Liver (tissue), 3 donors: ENCODE measurements around the gene STRC.
"Not testable (repeated sequence)": the region's sequence is repeated elsewhere in the genome, so short reads cannot be mapped to it uniquely, and the experiment has no call there.

Source experiments
- CTCF ChIP-seq: fragments of 150-350 bp; IDR thresholded peaks from 2 replicates; pipeline ENCODE4 v1.5.1; 2017; ENCODE audit warnings: improper control_type of control experiment, low read depth, low read length; ENCODE audit not compliant: missing input control
- EGR1 ChIP-seq, 2 donors: IDR thresholded peaks; 2 replicates each; pipeline ENCODE4 v1.6.1; 2016 to 2018; ENCODE audit warnings: antibody characterized with exemption in 2 of 2, low read depth in 2 of 2
- HNF4G ChIP-seq: IDR thresholded peaks from 2 replicates; pipeline ENCODE4 v1.6.1; 2016; ENCODE audit warnings: antibody characterized with exemption
- JUND ChIP-seq, 2 donors: IDR thresholded peaks; 2 replicates each; pipeline ENCODE4 v1.6.1; 2016; ENCODE audit warnings: antibody characterized with exemption in 2 of 2
- RAD21 ChIP-seq, 2 donors: IDR thresholded peaks; 2 replicates each; pipeline ENCODE4 v1.6.1; 2016; ENCODE audit warnings: antibody characterized with exemption in 2 of 2, mild to moderate bottlenecking in 2 of 2
- REST ChIP-seq: IDR thresholded peaks from 2 replicates; pipeline ENCODE4 v1.6.1; 2016; ENCODE audit warnings: antibody characterized with exemption, mild to moderate bottlenecking
- RXRA ChIP-seq, 2 donors: IDR thresholded peaks; 2 replicates each; pipeline ENCODE4 v1.6.1; 2017 to 2018; ENCODE audit warnings: antibody characterized with exemption in 2 of 2, mild to moderate bottlenecking in 1 of 2
- SP1 ChIP-seq: IDR thresholded peaks from 2 replicates; pipeline ENCODE4 v1.6.1; 2018; ENCODE audit warnings: antibody characterized with exemption, mild to moderate bottlenecking
- donor health status: healthy.
- donor health status: healthy.

- not testable (repeated sequence) for TF ChIP-seq RXRA (IDR thresholded peaks at IDR 0.05); CTCF; JUND (IDR thresholded peaks at IDR 0.05); SP1; HNF4G; EGR1 (IDR thresholded peaks at IDR 0.05; ENCODE audit: low read depth in 2 of 2); REST; RAD21 (IDR thresholded peaks at IDR 0.05)
Measured at GRCh38 chr15:43622068-43622799, 3.6 kb upstream of the STRC start.
